AG09319 (cell line): ENCODE results near the gene MYO3B.

Experiments
- DNase-seq: peaks from one replicate; pipeline ENCODE4 v3.0.0-alpha.2; 2010; ENCODE audit warnings: low read depth; ENCODE audit errors: extremely low read depth
- CTCF ChIP-seq: IDR thresholded peaks from 2 replicates; pipeline ENCODE4 v1.5.1; 2011; ENCODE audit warnings: low read depth, mild to moderate bottlenecking, inconsistent platforms, low read length, moderate library complexity

MYO3B gene

GRCh38 chr2:170306293-170306873, 128.4 kb downstream of the MYO3B start:
- no peak for DNase-seq
- no peak for TF ChIP-seq CTCF

- no peak for TF ChIP-seq CTCF
Measured at GRCh38 chr2:170307052-170307451, 129.1 kb downstream of the MYO3B start.

GRCh38 chr2:170307555-170308351, 129.8 kb downstream of the MYO3B start:
- TF ChIP-seq CTCF, result no peak
- DNase-seq, result no peak

More at GRCh38 chr2:170307052-170307451, 129.1 kb downstream of the MYO3B start:
- DNase-seq, result no peak

GRCh38 chr2:170310876-170311502, 133.0 kb downstream of the MYO3B start:
- DNase-seq, result no peak
- TF ChIP-seq CTCF, result no peak

- no peak for DNase-seq
- no peak for TF ChIP-seq CTCF
Measured at GRCh38 chr2:170313347-170313991, 135.5 kb downstream of the MYO3B start.

- no peak for DNase-seq
- no peak for TF ChIP-seq CTCF
Measured at GRCh38 chr2:170313992-170314348, 136.0 kb downstream of the MYO3B start.
